ENCODE results near the gene CCNL2. TPM values are rescaled to one million over a fixed set of nuclear protein-coding genes. Genes with fewer than 3 reads are reported as not detected.
A peak's percentile ranks its signal among the peaks of the same experiment; 100 is the strongest.
"Not testable (repeated sequence)": the region's sequence is repeated elsewhere in the genome, so short reads cannot be mapped to it uniquely, and the experiment has no call there.

The CCNL2 gene
- total RNA-seq, 1 donor from 2014 or later, result 386 TPM

GRCh38 chr1:1391225-1391624 is 7.9 kb downstream of the CCNL2 start:
- peaks cover 1% of the 10 kb centered on the region for H3K4me1 Mint-ChIP-seq (ENCODE audit: low read depth)
- no peaks in the 10 kb centered on the region for H3K9me3 Mint-ChIP-seq (ENCODE audit: low read depth)
- no peaks in the 10 kb centered on the region for H3K27me3 Mint-ChIP-seq
- H3K4me3 Mint-ChIP-seq (ENCODE audit: low read depth), result no peak overlapping the region
- H3K36me3 Mint-ChIP-seq (ENCODE audit: insufficient read depth), result peaks cover 44% of the 10 kb centered on the region
- TF ChIP-seq, protein P1, sequence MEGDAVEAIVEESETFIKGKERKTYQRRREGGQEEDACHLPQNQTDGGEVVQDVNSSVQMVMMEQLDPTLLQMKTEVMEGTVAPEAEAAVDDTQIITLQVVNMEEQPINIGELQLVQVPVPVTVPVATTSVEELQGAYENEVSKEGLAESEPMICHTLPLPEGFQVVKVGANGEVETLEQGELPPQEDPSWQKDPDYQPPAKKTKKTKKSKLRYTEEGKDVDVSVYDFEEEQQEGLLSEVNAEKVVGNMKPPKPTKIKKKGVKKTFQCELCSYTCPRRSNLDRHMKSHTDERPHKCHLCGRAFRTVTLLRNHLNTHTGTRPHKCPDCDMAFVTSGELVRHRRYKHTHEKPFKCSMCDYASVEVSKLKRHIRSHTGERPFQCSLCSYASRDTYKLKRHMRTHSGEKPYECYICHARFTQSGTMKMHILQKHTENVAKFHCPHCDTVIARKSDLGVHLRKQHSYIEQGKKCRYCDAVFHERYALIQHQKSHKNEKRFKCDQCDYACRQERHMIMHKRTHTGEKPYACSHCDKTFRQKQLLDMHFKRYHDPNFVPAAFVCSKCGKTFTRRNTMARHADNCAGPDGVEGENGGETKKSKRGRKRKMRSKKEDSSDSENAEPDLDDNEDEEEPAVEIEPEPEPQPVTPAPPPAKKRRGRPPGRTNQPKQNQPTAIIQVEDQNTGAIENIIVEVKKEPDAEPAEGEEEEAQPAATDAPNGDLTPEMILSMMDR (IDR thresholded peaks at IDR 0.05; ENCODE audit: unreplicated experiment), result no peak
- peak overlapping the region; percentile 45 for H3K27ac Mint-ChIP-seq
- no peak for DNase-seq (ENCODE audit: low spot score, unreplicated experiment)

DNA sequence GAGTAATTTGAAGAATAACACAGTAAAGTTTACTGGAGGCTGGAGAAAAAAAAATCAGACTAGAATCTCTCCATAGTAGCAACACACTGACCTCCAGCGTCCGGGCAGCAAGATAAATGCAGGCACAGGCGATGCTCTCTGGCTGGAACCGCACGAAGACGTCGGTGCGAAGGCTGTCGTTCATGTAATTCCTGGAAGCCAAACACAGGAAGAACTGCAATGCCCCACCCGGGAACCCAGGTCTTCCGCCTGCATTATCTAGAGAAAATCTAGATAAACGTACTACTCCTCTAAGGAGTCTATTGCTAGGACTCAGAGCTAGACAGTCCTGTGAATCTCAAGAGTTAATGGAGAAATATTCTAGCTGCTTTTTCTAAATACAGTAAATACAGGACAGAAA is 8.5 kb downstream of the CCNL2 start:
- no peak overlapping the region for H3K4me3 Mint-ChIP-seq (ENCODE audit: low read depth)
- H3K4me1 Mint-ChIP-seq (ENCODE audit: low read depth), result peaks cover 1% of the 10 kb centered on the region
- no peak overlapping the region for H3K27ac Mint-ChIP-seq
- peaks cover 46% of the 10 kb centered on the region for H3K36me3 Mint-ChIP-seq (ENCODE audit: insufficient read depth)
- no peaks in the 10 kb centered on the region for H3K9me3 Mint-ChIP-seq (ENCODE audit: low read depth)
- H3K27me3 Mint-ChIP-seq, result no peaks in the 10 kb centered on the region
- TF ChIP-seq, protein P1 (IDR thresholded peaks at IDR 0.05; ENCODE audit: unreplicated experiment), result no peak
- DNase-seq (ENCODE audit: low spot score, unreplicated experiment), result no peak

DNA sequence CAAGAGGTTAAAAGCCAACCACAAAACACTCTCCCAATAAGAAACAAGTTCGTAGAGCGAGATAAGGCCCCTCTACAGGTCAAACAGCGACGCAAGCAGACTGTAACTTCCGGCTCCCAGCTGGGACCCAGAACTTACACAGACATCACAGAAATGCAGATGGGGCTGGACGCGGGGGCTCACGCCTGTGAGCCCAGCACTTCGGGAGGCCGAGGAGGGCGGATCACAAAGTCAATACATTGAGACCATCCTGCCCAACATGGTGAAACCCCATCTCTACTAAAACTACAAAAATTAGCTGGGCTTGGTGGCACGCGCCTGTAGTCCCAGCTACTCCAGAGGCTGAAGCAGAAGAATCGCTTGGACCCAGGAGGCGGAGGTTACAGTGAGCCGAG is 11.1 kb downstream of the CCNL2 start:
- Mint-ChIP-seq H3K36me3 (ENCODE audit: insufficient read depth) (peaks cover 35% of the 10 kb centered on the region), H3K27ac (no peak overlapping the region)

GRCh38 chr1:1387098-1388077 is 11.7 kb downstream of the CCNL2 start:
- Mint-ChIP-seq H3K36me3 (ENCODE audit: insufficient read depth) (peaks cover 35% of the 10 kb centered on the region), H3K4me1 (ENCODE audit: low read depth) (no peaks in the 10 kb centered on the region), H3K4me3 (ENCODE audit: low read depth) (no peak overlapping the region), H3K27me3 (no peaks in the 10 kb centered on the region), H3K27ac (no peak overlapping the region), H3K9me3 (ENCODE audit: low read depth) (no peaks in the 10 kb centered on the region)
- TF ChIP-seq, protein P1 (IDR thresholded peaks at IDR 0.05; ENCODE audit: unreplicated experiment), result no peak
- no peak for DNase-seq (ENCODE audit: low spot score, unreplicated experiment)

More for the DNA sequence above, 11.1 kb downstream of the CCNL2 start:
- Mint-ChIP-seq H3K4me1 (ENCODE audit: low read depth) (no peaks in the 10 kb centered on the region), H3K4me3 (ENCODE audit: low read depth) (no peak overlapping the region), H3K27me3 (no peaks in the 10 kb centered on the region), H3K9me3 (ENCODE audit: low read depth) (no peaks in the 10 kb centered on the region)
- DNase-seq (ENCODE audit: low spot score, unreplicated experiment), result no peak
- TF ChIP-seq, protein P1 (IDR thresholded peaks at IDR 0.05; ENCODE audit: unreplicated experiment), result no peak

GRCh38 chr1:1385931-1386330 is 13.2 kb downstream of the CCNL2 start:
- Mint-ChIP-seq H3K36me3 (ENCODE audit: insufficient read depth) (peaks cover 26% of the 10 kb centered on the region), H3K4me1 (ENCODE audit: low read depth) (no peaks in the 10 kb centered on the region), H3K9me3 (ENCODE audit: low read depth) (no peaks in the 10 kb centered on the region), H3K27ac (no peak overlapping the region), H3K4me3 (ENCODE audit: low read depth) (no peak overlapping the region), H3K27me3 (no peaks in the 10 kb centered on the region)
- TF ChIP-seq, protein P1 (IDR thresholded peaks at IDR 0.05; ENCODE audit: unreplicated experiment), result no peak
- no peak for DNase-seq (ENCODE audit: low spot score, unreplicated experiment)

- not testable (repeated sequence) for H3K4me3 Mint-ChIP-seq (ENCODE audit: low read depth); DNase-seq (ENCODE audit: low spot score, unreplicated experiment); H3K27ac Mint-ChIP-seq; H3K27me3 Mint-ChIP-seq; H3K4me1 Mint-ChIP-seq (ENCODE audit: low read depth); H3K9me3 Mint-ChIP-seq (ENCODE audit: low read depth)
- peaks cover 22% of the 10 kb centered on the region for H3K36me3 Mint-ChIP-seq (ENCODE audit: insufficient read depth)
Measured at GRCh38 chr1:1385339-1385738, 13.8 kb downstream of the CCNL2 start.

Measured in progenitor cell of endocrine pancreas (in vitro differentiated cells).